ENCODE measurements around the gene BEAN1. TPM values are rescaled to one million over a fixed set of nuclear protein-coding genes. Genes with fewer than 3 reads are reported as not detected.

BEAN1 gene
- polyA plus RNA-seq, 1 of the 3 experiments (the other 2 are of a cell fraction): 0.07 TPM

DNA sequence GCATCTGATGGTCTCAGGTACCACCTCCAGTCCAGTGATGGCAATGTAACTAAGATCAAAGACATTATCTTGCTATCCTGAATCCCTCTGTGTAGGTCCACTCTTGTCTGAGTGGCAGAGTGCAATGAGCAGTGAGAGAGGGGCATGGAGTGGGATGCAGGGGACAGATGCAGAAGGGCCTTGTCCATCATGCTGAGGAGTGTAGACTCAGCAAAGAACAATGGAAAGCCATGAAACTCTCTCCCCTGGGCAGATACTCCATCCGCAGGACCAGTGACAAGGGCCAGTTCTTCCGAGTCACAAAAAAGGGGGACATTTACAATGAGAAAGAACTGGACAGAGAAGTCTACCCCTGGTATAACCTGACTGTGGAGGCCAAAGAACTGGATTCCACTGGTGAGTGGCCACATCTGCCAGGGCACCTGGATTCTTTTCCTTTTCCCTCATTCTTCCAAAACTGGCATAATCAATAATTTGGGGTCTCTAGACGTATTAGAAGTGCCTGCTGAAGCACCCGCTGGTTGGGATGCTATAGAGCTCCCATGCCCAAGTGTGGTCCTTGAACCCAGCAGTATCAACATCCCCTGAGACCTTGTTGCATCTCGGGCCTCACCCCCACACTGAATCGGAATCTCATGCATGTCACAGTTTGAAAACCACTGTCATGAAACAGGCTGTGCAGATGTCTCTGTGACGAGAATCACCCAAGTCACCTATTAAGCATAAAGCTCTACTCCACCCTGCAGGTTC lies 31.1 kb upstream of the BEAN1 start:
- Histone ChIP-seq H3K4me3 (ENCODE audit: low read depth in 2 of 2, low read length in 1 of 2) (no peak overlapping the region), H3K9me3 (no peaks in the 10 kb centered on the region), H3K9ac (no peak overlapping the region), H3K36me3 (replicated peaks in 1 of 2; ENCODE audit: control insufficient read depth in 1 of 2, insufficient read depth in 2 of 2, low read length in 1 of 2) (no peaks in the 10 kb centered on the region), H2AFZ (ENCODE audit: low read depth) (no peak overlapping the region), H3F3A (replicated peaks; ENCODE audit: insufficient read depth) (no peaks in the 10 kb centered on the region), H3K9me2 (no peaks in the 10 kb centered on the region), H3K79me2 (ENCODE audit: insufficient read depth) (no peaks in the 10 kb centered on the region), H3K27ac (ENCODE audit: low read depth in 2 of 2, low read length in 1 of 2) (no peak overlapping the region), H3K27me3 (ENCODE audit: insufficient read depth) (no peaks in the 10 kb centered on the region), H4K20me1 (ENCODE audit: insufficient read depth) (no peaks in the 10 kb centered on the region), H3K4me1 (ENCODE audit: control insufficient read depth in 1 of 2, insufficient read depth in 2 of 2, low read depth in 1 of 2, low read length in 1 of 2) (no peaks in the 10 kb centered on the region; a peak in 1 of 4 replicates), H3K4me2 (no peak overlapping the region)
- WGBS (ENCODE audit: low lambda C conversion rate): 68% methylated on average over 7 of the region's 7 CpGs
- DNase-seq: no peak
- ChIA-PET CTCF (interaction anchor here (0.7 to 15.6 kb wide), 3 partner anchors 38 to 82 kb away, joined by 3 to 299 read pairs (median 4); no protein-coding TSS in a partner anchor), POLR2A (no interaction called here)
- TF ChIP-seq EP300 (IDR thresholded peaks at IDR 0.05; ENCODE audit: borderline replicate concordance in 1 of 2, low read depth in 1 of 2, low read length in 1 of 2) (no peak), SMC3 (IDR thresholded peaks at IDR 0.05; ENCODE audit: low read depth, low read length) (no peak), FOXM1 (IDR thresholded peaks at IDR 0.05; ENCODE audit: low read depth) (no peak), RAD21 (IDR thresholded peaks at IDR 0.05; ENCODE audit: low read length) (no peak), POLR2AphosphoS5 (IDR thresholded peaks at IDR 0.05; ENCODE audit: low read depth, low read length) (no peak), FOSL2 (IDR thresholded peaks at IDR 0.05; ENCODE audit: borderline replicate concordance, low read depth) (no peak), GATA2 (CRISPR knock-in tag; IDR thresholded peaks at IDR 0.05) (no peak), RFX5 (IDR thresholded peaks at IDR 0.05; ENCODE audit: low read length) (no peak), MXI1 (IDR thresholded peaks at IDR 0.05; ENCODE audit: low read depth, low read length) (no peak), TEAD4 (IDR thresholded peaks at IDR 0.05; ENCODE audit: borderline replicate concordance, insufficient read depth) (no peak), NFIC (IDR thresholded peaks at IDR 0.05; ENCODE audit: borderline replicate concordance) (no peak)
- TF ChIP-seq, protein P1, sequence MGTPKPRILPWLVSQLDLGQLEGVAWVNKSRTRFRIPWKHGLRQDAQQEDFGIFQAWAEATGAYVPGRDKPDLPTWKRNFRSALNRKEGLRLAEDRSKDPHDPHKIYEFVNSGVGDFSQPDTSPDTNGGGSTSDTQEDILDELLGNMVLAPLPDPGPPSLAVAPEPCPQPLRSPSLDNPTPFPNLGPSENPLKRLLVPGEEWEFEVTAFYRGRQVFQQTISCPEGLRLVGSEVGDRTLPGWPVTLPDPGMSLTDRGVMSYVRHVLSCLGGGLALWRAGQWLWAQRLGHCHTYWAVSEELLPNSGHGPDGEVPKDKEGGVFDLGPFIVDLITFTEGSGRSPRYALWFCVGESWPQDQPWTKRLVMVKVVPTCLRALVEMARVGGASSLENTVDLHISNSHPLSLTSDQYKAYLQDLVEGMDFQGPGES (IDR thresholded peaks at IDR 0.05; ENCODE audit: low read depth, low read length): no peak
- TF ChIP-seq, protein P2, sequence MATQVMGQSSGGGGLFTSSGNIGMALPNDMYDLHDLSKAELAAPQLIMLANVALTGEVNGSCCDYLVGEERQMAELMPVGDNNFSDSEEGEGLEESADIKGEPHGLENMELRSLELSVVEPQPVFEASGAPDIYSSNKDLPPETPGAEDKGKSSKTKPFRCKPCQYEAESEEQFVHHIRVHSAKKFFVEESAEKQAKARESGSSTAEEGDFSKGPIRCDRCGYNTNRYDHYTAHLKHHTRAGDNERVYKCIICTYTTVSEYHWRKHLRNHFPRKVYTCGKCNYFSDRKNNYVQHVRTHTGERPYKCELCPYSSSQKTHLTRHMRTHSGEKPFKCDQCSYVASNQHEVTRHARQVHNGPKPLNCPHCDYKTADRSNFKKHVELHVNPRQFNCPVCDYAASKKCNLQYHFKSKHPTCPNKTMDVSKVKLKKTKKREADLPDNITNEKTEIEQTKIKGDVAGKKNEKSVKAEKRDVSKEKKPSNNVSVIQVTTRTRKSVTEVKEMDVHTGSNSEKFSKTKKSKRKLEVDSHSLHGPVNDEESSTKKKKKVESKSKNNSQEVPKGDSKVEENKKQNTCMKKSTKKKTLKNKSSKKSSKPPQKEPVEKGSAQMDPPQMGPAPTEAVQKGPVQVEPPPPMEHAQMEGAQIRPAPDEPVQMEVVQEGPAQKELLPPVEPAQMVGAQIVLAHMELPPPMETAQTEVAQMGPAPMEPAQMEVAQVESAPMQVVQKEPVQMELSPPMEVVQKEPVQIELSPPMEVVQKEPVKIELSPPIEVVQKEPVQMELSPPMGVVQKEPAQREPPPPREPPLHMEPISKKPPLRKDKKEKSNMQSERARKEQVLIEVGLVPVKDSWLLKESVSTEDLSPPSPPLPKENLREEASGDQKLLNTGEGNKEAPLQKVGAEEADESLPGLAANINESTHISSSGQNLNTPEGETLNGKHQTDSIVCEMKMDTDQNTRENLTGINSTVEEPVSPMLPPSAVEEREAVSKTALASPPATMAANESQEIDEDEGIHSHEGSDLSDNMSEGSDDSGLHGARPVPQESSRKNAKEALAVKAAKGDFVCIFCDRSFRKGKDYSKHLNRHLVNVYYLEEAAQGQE (IDR thresholded peaks at IDR 0.05; ENCODE audit: low read depth, low read length): no peak
- TF ChIP-seq, protein P3, sequence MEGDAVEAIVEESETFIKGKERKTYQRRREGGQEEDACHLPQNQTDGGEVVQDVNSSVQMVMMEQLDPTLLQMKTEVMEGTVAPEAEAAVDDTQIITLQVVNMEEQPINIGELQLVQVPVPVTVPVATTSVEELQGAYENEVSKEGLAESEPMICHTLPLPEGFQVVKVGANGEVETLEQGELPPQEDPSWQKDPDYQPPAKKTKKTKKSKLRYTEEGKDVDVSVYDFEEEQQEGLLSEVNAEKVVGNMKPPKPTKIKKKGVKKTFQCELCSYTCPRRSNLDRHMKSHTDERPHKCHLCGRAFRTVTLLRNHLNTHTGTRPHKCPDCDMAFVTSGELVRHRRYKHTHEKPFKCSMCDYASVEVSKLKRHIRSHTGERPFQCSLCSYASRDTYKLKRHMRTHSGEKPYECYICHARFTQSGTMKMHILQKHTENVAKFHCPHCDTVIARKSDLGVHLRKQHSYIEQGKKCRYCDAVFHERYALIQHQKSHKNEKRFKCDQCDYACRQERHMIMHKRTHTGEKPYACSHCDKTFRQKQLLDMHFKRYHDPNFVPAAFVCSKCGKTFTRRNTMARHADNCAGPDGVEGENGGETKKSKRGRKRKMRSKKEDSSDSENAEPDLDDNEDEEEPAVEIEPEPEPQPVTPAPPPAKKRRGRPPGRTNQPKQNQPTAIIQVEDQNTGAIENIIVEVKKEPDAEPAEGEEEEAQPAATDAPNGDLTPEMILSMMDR (IDR thresholded peaks at IDR 0.05): no peak
- TF ChIP-seq, protein P4, sequence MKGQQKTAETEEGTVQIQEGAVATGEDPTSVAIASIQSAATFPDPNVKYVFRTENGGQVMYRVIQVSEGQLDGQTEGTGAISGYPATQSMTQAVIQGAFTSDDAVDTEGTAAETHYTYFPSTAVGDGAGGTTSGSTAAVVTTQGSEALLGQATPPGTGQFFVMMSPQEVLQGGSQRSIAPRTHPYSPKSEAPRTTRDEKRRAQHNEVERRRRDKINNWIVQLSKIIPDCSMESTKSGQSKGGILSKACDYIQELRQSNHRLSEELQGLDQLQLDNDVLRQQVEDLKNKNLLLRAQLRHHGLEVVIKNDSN (IDR thresholded peaks at IDR 0.05; ENCODE audit: borderline replicate concordance, low read depth): no peak

Measured in SK-N-SH (cell line).